Tibial artery (tissue), 4 donors: ENCODE data around the gene RAD23B.

Experiments
- DNase-seq, 2 donors: peaks; one replicate each; pipeline ENCODE4 v3.0.0-alpha.2; 2019
- H3K27ac ChIP-seq, 2 donors: fragments of 200-600 bp; sonication (generic) in 1 of 2; 1 replicate in 1 of 2; 2 replicates in 1 of 2; pipeline ENCODE4 v1.5.1; 2018 to 2019; ENCODE audit warnings: mild to moderate bottlenecking in 1 of 2
- H3K27me3 ChIP-seq, 2 donors: fragments of 200-600 bp; sonication (generic) in 1 of 2; one replicate each; pipeline versions ENCODE4 v1.5.1 to v1.6.0; 2016 to 2019
- H3K36me3 ChIP-seq, 3 donors: fragments of 200-600 bp; sonication (generic) in 2 of 3; one replicate each; pipeline ENCODE4 v1.5.1; 2016 to 2019; ENCODE audit warnings: mild to moderate bottlenecking in 2 of 3
- H3K4me1 ChIP-seq, 4 donors: fragments of 200-600 bp; sonication (generic) in 2 of 4; 1 replicate in 3 of 4; 2 replicates in 1 of 4; pipeline ENCODE4 v1.5.1; 2016 to 2019
- H3K4me3 ChIP-seq, 2 donors: fragments of 200-600 bp; sonication (generic) in 1 of 2; 1 replicate in 1 of 2; 2 replicates in 1 of 2; pipeline ENCODE4 v1.5.1; 2018 to 2019; ENCODE audit warnings: mild to moderate bottlenecking in 2 of 2
- H3K9me3 ChIP-seq, 3 donors: fragments of 200-600 bp; sonication (generic) in 1 of 3; one replicate each; pipeline ENCODE4 v1.5.1; 2016 to 2019
- CTCF ChIP-seq, 2 experiments: fragments of 200-600 bp in 1 of 2; fragments of 450-650 bp in 1 of 2; IDR thresholded peaks; one replicate each; pipeline ENCODE4 v1.5.1; 2017 to 2019; ENCODE audit warnings: antibody characterized with exemption in 2 of 2, mild to moderate bottlenecking in 1 of 2, moderate library complexity in 1 of 2
- intact Hi-C: fragments of 100-400 bp; cut with DNase I; formaldehyde crosslinking; loops from one replicate; pipeline ENCODE4 v1.15.0; 2023; ENCODE audit warnings: low total_unique reads

Gene RAD23B

GRCh38 chr9:107276966-107277710, 5.9 kb upstream of the RAD23B start:
- H3K27me3 ChIP-seq, result no peaks in the 10 kb centered on the region
- H3K27ac ChIP-seq, result no peak overlapping the region
- peaks cover 0 to 16% (median 12%) of the 10 kb centered on the region in 4 donors for H3K4me1 ChIP-seq
- H3K36me3 ChIP-seq, result no peaks in the 10 kb centered on the region
- intact Hi-C loops, result no loop called here
- no peak for TF ChIP-seq CTCF (IDR thresholded peaks at IDR 0.05)
- H3K9me3 ChIP-seq, result no peaks in the 10 kb centered on the region
- no peak for DNase-seq
- H3K4me3 ChIP-seq, result no peak overlapping the region

- DNase-seq, result no peak
- no peaks in the 10 kb centered on the region for H3K36me3 ChIP-seq
- no peak overlapping the region for H3K4me3 ChIP-seq
- no peak overlapping the region for H3K27ac ChIP-seq
- no peaks in the 10 kb centered on the region for H3K9me3 ChIP-seq
- intact Hi-C loops, result no loop called here
- H3K27me3 ChIP-seq, result no peaks in the 10 kb centered on the region
- peaks cover 0 to 19% (median 13%) of the 10 kb centered on the region in 4 donors for H3K4me1 ChIP-seq
- TF ChIP-seq CTCF (IDR thresholded peaks at IDR 0.05), result no peak
Observed at GRCh38 chr9:107277801-107278200, 5.3 kb upstream of the RAD23B start.

GRCh38 chr9:107279086-107279485, 4.0 kb upstream of the RAD23B start:
- Histone ChIP-seq H3K27me3 (no peaks in the 10 kb centered on the region), H3K4me1 (peaks cover 0 to 19% (median 14%) of the 10 kb centered on the region in 4 donors), H3K27ac (no peak overlapping the region), H3K36me3 (no peaks in the 10 kb centered on the region), H3K4me3 (no peak overlapping the region), H3K9me3 (no peaks in the 10 kb centered on the region)
- no peak for DNase-seq
- intact Hi-C loops, result no loop called here
- TF ChIP-seq CTCF (IDR thresholded peaks at IDR 0.05), result no peak

GRCh38 chr9:107280543-107280942, 2.5 kb upstream of the RAD23B start:
- Histone ChIP-seq H3K27ac (no peak overlapping the region), H3K36me3 (no peaks in the 10 kb centered on the region), H3K27me3 (no peaks in the 10 kb centered on the region), H3K4me1 (peaks cover 0 to 19% (median 7%) of the 10 kb centered on the region in 4 donors), H3K9me3 (no peaks in the 10 kb centered on the region), H3K4me3 (no peak overlapping the region)
- intact Hi-C loops, result loop anchor here (10.0 kb wide), 2 partner anchors 204 to 1824 kb away; partner anchors contain the start of gene KLF4
- no peak for DNase-seq
- TF ChIP-seq CTCF (IDR thresholded peaks at IDR 0.05), result no peak

GRCh38 chr9:107281184-107281583, 1.9 kb upstream of the RAD23B start:
- H3K9me3 ChIP-seq, result no peaks in the 10 kb centered on the region
- no peak for DNase-seq
- no peaks in the 10 kb centered on the region for H3K36me3 ChIP-seq
- H3K4me3 ChIP-seq, result no peak overlapping the region
- intact Hi-C loops, result loop anchor here (10.0 kb wide), 2 partner anchors 204 to 1824 kb away; partner anchors contain the start of gene KLF4
- H3K27me3 ChIP-seq, result no peaks in the 10 kb centered on the region
- H3K27ac ChIP-seq, result no peak overlapping the region
- peaks cover 0 to 26% (median 12%) of the 10 kb centered on the region in 4 donors for H3K4me1 ChIP-seq
- no peak for TF ChIP-seq CTCF (IDR thresholded peaks at IDR 0.05)
